GM19238 (cell line): ENCODE data around the gene NDUFAB1.
A peak's percentile ranks its signal among the peaks of the same experiment; 100 is the strongest.
"Not testable (repeated sequence)": the region's sequence is repeated elsewhere in the genome, so short reads cannot be mapped to it uniquely, and the experiment has no call there.

Source experiments
- DNase-seq: peaks from one replicate; pipeline ENCODE4 v3.0.0; 2011; ENCODE audit warnings: low spot score; ENCODE audit not compliant: insufficient read length

NDUFAB1 gene

DNA sequence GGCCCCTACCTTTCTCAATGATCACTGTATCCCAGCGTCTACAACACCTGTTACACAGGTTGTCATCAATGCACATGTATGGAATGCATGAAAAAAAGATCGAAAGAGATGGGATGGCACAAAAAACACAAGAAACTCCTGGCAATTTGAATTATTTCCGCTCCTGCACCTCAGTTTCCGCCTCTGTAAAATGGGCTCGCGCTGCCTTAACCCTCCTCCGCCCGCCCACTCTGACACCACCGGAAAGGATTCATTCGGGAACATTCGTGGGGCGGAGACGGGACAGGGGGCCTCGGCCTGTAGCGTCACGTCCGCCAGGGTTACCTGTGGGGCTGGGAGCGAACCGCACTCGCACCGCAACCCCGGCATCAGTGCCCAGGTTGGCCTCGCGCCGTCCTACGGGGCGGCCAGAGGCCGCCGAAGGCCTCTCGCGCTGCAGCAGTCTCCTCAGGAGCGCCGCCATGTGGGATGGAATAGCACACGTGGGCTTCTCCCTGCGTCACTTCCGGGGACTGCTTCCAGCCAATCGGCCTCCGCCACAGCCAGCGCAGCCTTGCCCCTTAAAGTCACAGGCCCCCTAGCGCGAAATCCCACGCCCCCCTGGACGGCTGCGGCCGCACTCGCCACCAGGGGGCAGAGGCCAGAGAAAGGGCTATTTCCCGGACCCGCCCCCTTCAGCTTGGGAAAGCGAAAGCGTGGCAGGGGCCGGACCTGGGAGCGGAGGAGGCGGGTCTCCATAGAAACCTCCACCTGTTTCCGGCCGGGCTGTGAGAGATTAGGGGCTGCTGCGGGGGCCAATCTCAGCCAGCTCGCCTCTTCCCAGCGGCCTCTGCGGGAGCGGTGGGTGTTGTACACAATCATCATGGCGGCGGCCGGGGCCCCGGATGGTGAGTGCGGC is 39.0 kb downstream of the NDUFAB1 start, which contains the start of the genes EARS2 and UBFD1:
Gene EARS2 (minus strand): TSS at position 470 of the 898 bp plus-strand sequence. CDS start 7 bp downstream, at position 463.
Gene UBFD1 (plus strand): TSS at position 847 of the 898 bp plus-strand sequence. CDS start 16 bp downstream, at position 863.
- peak; percentile 92 for DNase-seq

GRCh38 chr16:23554536-23554935 is 41.6 kb downstream of the NDUFAB1 start:
- no peak for DNase-seq

DNA sequence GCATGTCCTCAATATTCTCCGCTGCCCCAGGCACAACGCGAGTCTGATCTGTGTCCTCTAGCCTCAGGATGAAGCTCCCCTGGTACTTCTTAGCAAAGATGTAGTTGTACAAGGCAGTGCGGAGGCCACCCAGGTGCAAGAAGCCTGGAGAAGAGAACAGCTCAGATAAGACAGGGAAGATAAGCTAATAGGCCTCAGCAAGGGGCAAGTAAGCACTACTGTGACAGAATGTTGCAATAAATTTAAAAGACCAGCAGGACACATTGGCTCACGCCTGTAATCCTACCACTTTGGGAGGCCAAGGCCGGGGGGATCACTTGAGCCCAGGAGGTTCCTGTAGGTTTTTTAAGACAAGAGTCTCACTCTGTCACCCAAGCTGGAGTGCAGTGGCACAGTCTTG is 44.0 kb downstream of the NDUFAB1 start:
- no peak for DNase-seq

- no peak for DNase-seq
Measured at GRCh38 chr16:23549938-23550337, 46.2 kb downstream of the NDUFAB1 start.

- DNase-seq: no peak
Measured at GRCh38 chr16:23544436-23544835, 51.7 kb downstream of the NDUFAB1 start.

- not testable (repeated sequence) for DNase-seq
Measured at GRCh38 chr16:23540817-23541178, 55.3 kb downstream of the NDUFAB1 start.

DNA sequence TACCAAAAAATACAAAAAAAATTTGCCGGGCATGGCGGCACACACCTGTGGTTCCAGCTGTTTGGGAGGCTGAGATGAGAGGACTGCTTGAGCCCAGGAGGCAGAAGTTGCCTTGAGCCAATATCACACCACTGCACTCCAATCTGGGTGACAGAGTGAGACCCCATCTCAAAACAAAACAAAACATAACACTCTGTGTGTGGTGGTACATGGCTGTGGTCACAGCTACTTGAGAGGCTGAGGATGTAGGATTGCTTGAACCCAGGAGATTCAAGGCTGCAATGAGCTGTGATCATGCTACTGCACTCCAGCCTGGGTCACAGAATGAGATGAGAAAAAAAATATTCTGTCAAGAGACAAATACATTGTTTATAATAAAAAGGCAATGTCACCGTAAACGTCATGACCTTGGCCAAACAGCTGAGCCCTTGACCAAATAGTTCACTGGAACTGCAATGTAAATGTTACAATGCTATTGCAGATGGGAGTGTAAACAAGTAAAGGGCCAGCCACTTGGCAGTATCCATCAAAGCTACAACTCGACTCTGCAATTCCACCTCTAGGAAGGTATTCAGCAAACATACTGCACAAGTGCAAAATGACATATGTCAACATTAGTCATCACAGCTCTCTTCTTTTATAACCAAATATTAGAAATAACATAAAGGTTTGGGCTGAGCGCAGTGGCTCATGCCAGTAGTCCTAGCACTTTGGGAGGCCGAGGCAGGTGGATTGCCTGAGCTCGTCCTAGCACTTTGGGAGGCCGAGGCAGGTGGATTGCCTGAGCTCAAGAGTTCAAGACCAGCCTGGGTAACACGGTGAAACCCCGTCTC is 55.9 kb downstream of the NDUFAB1 start:
- no peak for DNase-seq

DNA sequence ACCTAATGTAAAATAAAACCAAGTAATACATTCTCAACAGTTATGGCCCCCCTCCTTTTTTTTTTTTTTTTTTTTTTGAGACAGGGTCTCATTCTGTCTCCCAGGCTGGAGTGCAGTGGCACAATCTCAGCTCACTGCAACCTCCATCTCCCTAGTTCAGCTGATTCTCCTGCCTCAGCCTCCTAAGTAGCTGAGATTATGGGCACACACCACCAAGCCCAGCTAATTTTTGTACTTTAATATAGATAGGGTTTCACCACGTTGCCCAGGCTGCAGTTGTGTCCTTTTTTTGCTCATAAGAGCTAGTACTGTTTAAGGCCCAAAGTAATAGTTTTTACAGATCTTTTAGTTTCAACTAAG is 57.2 kb downstream of the NDUFAB1 start:
- DNase-seq: no peak

GRCh38 chr16:23537390-23537789 is 58.7 kb downstream of the NDUFAB1 start:
- DNase-seq: no peak

GRCh38 chr16:23535901-23536300 is 60.2 kb downstream of the NDUFAB1 start:
- DNase-seq: no peak

DNA sequence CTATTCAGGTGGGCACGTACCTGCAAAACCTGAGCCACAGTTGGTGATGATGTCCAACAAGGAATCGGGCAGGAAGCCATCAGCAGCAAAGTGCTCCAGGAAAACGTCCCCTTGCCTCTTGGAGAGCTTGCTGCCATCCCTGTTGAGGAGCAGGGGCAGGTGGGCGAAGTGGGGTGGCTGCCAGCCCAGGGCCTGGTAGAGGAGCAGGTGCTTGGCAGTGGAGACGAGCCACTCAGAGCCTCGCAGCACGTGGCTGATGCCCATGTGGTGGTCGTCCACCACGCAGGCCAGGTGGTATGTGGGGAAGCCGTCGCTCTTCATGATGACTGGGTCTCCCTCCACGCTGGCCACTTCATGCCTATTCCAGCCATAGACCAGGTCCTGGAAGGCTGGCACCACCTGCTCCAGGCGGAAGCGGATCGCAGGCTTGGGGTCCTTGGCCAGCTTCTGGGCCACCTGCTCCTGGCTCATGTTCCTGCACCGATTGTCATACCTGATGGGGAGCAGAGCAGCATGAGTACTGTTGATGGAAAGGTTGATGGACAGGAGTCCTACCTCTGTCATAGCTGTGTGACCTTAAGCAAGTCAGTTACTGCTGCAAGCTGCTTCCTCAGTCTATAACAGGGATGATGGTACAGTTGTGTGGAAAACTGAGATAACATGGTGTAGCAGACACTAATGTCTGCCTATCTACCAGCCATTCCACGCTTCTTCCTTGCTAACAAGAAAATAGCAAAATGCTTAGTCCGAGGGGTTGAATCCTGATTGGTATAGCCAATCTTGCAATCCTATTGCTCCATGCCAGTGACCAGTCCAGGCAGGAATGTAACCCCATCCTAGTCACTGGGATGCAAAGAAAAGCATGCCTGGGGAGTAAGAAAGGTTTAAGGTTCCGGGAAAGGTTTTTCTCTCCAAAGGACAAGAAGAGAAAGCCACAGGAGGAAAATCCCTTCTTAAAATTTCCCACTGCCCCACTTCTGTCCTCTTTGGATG is 61.0 kb downstream of the NDUFAB1 start:
- no peak for DNase-seq

GRCh38 chr16:23532448-23532847 is 63.7 kb downstream of the NDUFAB1 start:
- DNase-seq: no peak
